Measurements from ENCODE around the gene FBXW2.

- TF ChIP-seq CTCF (IDR thresholded peaks at IDR 0.05) (no peak), POLR2AphosphoS5 (IDR thresholded peaks at IDR 0.05) (no peak)
Observed at GRCh38 chr9:120765910-120766425, 27.2 kb downstream of the FBXW2 start.

Measured in upper lobe of left lung (tissue), 4 donors.